ENCODE data around the gene ZFYVE21.

- TF ChIP-seq CTCF (IDR thresholded peaks at IDR 0.05; ENCODE audit: low read depth, low read length, missing input control), result no peak
- TF ChIP-seq, protein P1, sequence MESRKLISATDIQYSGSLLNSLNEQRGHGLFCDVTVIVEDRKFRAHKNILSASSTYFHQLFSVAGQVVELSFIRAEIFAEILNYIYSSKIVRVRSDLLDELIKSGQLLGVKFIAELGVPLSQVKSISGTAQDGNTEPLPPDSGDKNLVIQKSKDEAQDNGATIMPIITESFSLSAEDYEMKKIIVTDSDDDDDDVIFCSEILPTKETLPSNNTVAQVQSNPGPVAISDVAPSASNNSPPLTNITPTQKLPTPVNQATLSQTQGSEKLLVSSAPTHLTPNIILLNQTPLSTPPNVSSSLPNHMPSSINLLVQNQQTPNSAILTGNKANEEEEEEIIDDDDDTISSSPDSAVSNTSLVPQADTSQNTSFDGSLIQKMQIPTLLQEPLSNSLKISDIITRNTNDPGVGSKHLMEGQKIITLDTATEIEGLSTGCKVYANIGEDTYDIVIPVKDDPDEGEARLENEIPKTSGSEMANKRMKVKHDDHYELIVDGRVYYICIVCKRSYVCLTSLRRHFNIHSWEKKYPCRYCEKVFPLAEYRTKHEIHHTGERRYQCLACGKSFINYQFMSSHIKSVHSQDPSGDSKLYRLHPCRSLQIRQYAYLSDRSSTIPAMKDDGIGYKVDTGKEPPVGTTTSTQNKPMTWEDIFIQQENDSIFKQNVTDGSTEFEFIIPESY (IDR thresholded peaks at IDR 0.05), result no peak
- TF ChIP-seq NR2F2 (IDR thresholded peaks at IDR 0.05), result no peak
- peak; percentile 85 for TF ChIP-seq YY1 (IDR thresholded peaks at IDR 0.05)
- peak in 1 of 2 donors; percentile 36 for TF ChIP-seq RAD21 (IDR thresholded peaks at IDR 0.05)
- no peak for TF ChIP-seq MAX (IDR thresholded peaks at IDR 0.05)
These were observed 15.0 kb downstream of the ZFYVE21 start for GRCh38 chr14:103730490-103731035.

All from liver (tissue), 3 donors.